ENCODE measurements around the gene PTGR2.

The PTGR2 gene

DNA sequence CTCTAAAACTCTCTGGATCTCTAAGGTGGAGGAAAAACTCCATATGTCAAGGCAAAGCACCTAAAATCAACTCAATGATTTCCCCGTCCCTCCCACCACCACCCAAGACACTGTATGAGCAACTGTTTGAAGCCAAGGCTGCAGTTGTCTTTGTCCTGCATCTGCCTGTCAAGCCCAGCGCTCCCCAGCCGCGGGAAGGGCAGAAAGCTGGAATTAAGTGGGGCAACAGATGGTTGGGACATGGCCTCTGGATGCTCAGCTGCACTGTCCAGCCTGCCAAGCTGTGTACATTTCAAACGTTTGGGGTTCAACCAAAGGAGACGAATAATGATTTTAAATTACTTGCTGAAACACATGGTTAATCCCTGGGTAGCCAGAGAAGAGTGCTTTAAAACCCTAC lies 42.2 kb upstream of the PTGR2 start:
- peak overlapping the region; percentile 54 for H2AFZ ChIP-seq
- H3K9ac ChIP-seq = no peak overlapping the region
- H3K36me3 ChIP-seq (ENCODE audit: control insufficient read depth, insufficient read depth, low read length) = no peaks in the 10 kb centered on the region
- H3K79me2 ChIP-seq = no peaks in the 10 kb centered on the region
- no peaks in the 10 kb centered on the region for H3K27me3 ChIP-seq (ENCODE audit: control insufficient read depth, insufficient read depth, low read length)
- no peaks in the 10 kb centered on the region for H3K9me3 ChIP-seq (ENCODE audit: control insufficient read depth, low read length)
- H3K27ac ChIP-seq = no peak overlapping the region
- TF ChIP-seq, protein P1, sequence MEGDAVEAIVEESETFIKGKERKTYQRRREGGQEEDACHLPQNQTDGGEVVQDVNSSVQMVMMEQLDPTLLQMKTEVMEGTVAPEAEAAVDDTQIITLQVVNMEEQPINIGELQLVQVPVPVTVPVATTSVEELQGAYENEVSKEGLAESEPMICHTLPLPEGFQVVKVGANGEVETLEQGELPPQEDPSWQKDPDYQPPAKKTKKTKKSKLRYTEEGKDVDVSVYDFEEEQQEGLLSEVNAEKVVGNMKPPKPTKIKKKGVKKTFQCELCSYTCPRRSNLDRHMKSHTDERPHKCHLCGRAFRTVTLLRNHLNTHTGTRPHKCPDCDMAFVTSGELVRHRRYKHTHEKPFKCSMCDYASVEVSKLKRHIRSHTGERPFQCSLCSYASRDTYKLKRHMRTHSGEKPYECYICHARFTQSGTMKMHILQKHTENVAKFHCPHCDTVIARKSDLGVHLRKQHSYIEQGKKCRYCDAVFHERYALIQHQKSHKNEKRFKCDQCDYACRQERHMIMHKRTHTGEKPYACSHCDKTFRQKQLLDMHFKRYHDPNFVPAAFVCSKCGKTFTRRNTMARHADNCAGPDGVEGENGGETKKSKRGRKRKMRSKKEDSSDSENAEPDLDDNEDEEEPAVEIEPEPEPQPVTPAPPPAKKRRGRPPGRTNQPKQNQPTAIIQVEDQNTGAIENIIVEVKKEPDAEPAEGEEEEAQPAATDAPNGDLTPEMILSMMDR (IDR thresholded peaks at IDR 0.05) = no peak
- H3K4me2 ChIP-seq (ENCODE audit: low read length) = no peak overlapping the region
- no peak overlapping the region for H3K4me3 ChIP-seq (ENCODE audit: low read depth, low read length)
- H3K4me1 ChIP-seq = peaks cover 5% of the 10 kb centered on the region

DNA sequence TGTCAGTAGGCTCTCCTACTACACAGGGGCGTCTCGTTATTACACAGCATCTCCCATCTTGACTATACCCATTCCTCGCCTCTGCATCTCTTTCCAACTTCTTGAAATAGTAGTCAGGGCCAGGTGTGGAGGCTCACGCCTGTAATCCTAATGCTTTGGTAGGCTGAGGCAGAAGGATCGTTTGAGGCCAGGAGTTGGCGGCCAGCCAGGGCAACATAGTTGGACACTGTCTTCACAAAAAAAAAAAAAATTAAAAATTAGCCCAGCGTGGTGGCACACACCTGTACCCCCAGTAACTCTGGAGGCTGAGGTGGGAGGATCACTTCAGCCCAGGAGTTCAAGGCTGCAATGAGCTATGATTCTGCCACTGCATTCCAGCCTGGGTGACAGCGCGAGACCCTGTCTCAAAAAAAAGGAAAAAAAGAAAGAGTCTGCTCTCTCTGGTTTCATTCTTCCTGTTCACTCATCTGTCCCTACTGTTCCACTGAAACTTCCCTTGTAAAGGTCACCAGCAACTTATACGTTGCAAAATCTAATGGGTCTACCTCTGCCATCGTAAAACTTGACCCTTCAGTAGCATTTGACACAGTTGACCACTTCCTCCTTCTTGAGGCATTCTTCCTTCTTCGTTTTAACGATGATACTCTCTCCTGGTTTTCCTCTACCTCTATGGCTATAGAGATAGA lies 41.0 kb upstream of the PTGR2 start:
- Histone ChIP-seq H3K27me3 (ENCODE audit: control insufficient read depth, insufficient read depth, low read length) (no peaks in the 10 kb centered on the region), H3K4me1 (peaks cover 5% of the 10 kb centered on the region), H2AFZ (no peak overlapping the region), H3K9me3 (ENCODE audit: control insufficient read depth, low read length) (no peaks in the 10 kb centered on the region), H3K9ac (no peak overlapping the region), H3K4me2 (ENCODE audit: low read length) (no peak overlapping the region), H3K36me3 (ENCODE audit: control insufficient read depth, insufficient read depth, low read length) (no peaks in the 10 kb centered on the region), H3K27ac (no peak overlapping the region), H3K4me3 (ENCODE audit: low read depth, low read length) (no peak overlapping the region), H3K79me2 (no peaks in the 10 kb centered on the region)
- TF ChIP-seq, protein P1 (IDR thresholded peaks at IDR 0.05) = no peak

DNA sequence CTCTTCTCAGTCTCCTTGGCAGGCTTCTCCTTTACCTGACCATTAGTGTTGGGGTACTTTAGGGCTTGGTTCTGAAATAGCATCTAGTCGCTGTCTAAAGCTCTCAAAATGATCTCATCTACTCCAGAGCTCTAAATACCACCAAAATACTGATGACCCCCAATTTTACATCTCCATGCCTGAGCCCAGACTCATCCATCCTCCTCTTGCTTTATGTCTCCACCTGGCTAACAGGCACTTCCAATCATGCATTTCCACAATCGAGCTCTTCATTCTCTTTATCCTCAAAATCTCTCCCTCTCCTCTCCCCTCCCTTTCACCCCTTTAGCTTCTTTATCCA lies 40.5 kb upstream of the PTGR2 start:
- H3K79me2 ChIP-seq = no peaks in the 10 kb centered on the region
- no peaks in the 10 kb centered on the region for H3K9me3 ChIP-seq (ENCODE audit: control insufficient read depth, low read length)
- no peak overlapping the region for H3K9ac ChIP-seq
- no peaks in the 10 kb centered on the region for H3K27me3 ChIP-seq (ENCODE audit: control insufficient read depth, insufficient read depth, low read length)
- TF ChIP-seq, protein P1 (IDR thresholded peaks at IDR 0.05) = no peak
- no peak overlapping the region for H2AFZ ChIP-seq
- H3K4me3 ChIP-seq (ENCODE audit: low read depth, low read length) = no peak overlapping the region
- H3K4me1 ChIP-seq = peaks cover 5% of the 10 kb centered on the region
- H3K27ac ChIP-seq = no peak overlapping the region
- H3K4me2 ChIP-seq (ENCODE audit: low read length) = no peak overlapping the region
- no peaks in the 10 kb centered on the region for H3K36me3 ChIP-seq (ENCODE audit: control insufficient read depth, insufficient read depth, low read length)

DNA sequence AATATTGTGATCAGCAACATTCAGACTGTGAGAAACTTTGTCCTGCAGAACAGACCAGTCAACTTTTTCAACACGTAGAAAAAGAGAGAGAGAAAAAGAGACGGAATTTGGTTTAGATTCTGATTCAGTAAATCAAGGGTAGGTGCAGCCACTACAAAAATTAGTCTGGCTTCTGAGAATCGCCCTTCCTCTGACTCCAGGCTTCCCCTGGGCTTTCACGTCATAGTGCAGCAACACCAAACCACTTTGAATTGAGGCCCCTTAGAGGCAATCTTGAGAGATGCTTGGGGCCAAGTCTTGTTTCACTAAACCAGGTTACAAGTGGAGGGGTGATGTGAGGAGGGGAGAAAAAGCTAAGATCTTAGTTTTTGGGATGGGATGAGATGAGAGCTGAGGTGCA lies 37.5 kb upstream of the PTGR2 start:
- Histone ChIP-seq H2AFZ (no peak overlapping the region), H3K27ac (no peak overlapping the region), H3K4me1 (no peaks in the 10 kb centered on the region), H3K36me3 (ENCODE audit: control insufficient read depth, insufficient read depth, low read length) (no peaks in the 10 kb centered on the region), H3K27me3 (ENCODE audit: control insufficient read depth, insufficient read depth, low read length) (no peaks in the 10 kb centered on the region), H3K4me3 (ENCODE audit: low read depth, low read length) (no peak overlapping the region), H3K9me3 (ENCODE audit: control insufficient read depth, low read length) (no peaks in the 10 kb centered on the region), H3K4me2 (ENCODE audit: low read length) (no peak overlapping the region), H3K79me2 (no peaks in the 10 kb centered on the region), H3K9ac (no peak overlapping the region)
- TF ChIP-seq, protein P1 (IDR thresholded peaks at IDR 0.05) = no peak

DNA sequence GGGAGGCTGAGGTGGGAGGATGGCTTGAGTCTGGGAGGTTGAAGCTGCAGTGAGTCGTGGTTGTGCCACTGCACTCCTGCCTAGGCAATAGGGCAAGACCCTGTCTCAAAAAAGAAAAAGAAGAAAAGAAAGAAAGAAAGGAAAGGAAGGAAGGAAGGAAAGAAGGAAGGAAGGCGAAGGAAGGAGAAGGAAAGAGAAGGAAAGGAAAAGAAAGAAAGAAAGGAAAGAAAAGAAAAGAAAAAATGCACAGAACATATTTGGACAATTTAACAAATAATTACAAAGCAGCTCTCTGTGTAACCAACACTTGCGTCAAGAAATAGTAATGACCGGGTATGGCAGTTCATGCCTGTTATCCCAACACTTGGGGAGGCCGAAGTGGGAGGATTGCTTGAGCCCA lies 35.8 kb upstream of the PTGR2 start:
- no peak overlapping the region for H3K4me3 ChIP-seq (ENCODE audit: low read depth, low read length)
- no peaks in the 10 kb centered on the region for H3K79me2 ChIP-seq
- H3K36me3 ChIP-seq (ENCODE audit: control insufficient read depth, insufficient read depth, low read length) = no peaks in the 10 kb centered on the region
- TF ChIP-seq, protein P1 (IDR thresholded peaks at IDR 0.05) = no peak
- H3K9me3 ChIP-seq (ENCODE audit: control insufficient read depth, low read length) = no peaks in the 10 kb centered on the region
- H3K27me3 ChIP-seq (ENCODE audit: control insufficient read depth, insufficient read depth, low read length) = no peaks in the 10 kb centered on the region
- no peak overlapping the region for H3K9ac ChIP-seq
- H3K4me2 ChIP-seq (ENCODE audit: low read length) = no peak overlapping the region
- peak overlapping the region; percentile 5 for H3K27ac ChIP-seq
- H2AFZ ChIP-seq = peak overlapping the region; percentile 71
- H3K4me1 ChIP-seq = no peaks in the 10 kb centered on the region

Data from parathyroid adenoma (tissue), 2 donors.